ENCODE measurements around the gene RIN1.
A peak's percentile ranks its signal among the peaks of the same experiment; 100 is the strongest.
"Not testable (repeated sequence)": the region's sequence is repeated elsewhere in the genome, so short reads cannot be mapped to it uniquely, and the experiment has no call there.

The RIN1 gene

GRCh38 chr11:66336234-66337102 is at the start of gene RIN1:
RIN1 (minus strand) TSS chr11:66336434; CDS start chr11:66336402, 32 bp downstream.
- peak; percentile 80 for DNase-seq

- DNase-seq = not testable (repeated sequence)
Observed at GRCh38 chr11:66384316-66384715, 48.1 kb upstream of the RIN1 start.

GRCh38 chr11:66380264-66380663 is 44.0 kb upstream of the RIN1 start:
- DNase-seq = not testable (repeated sequence)

- not testable (repeated sequence) for DNase-seq
Observed at GRCh38 chr11:66373690-66374287, 37.6 kb upstream of the RIN1 start.

- no peak for DNase-seq
Observed at GRCh38 chr11:66373265-66373664, 37.0 kb upstream of the RIN1 start.

- peak; percentile 83 for DNase-seq
Observed at GRCh38 chr11:66371627-66372415, 35.6 kb upstream of the RIN1 start, which contains the start of gene SLC29A2. SLC29A2 (minus strand) TSS chr11:66371760; CDS start chr11:66371591, 169 bp downstream.

GRCh38 chr11:66369073-66369894 is 33.0 kb upstream of the RIN1 start:
- no peak for DNase-seq

- DNase-seq = no peak
Observed at GRCh38 chr11:66368484-66368883, 32.2 kb upstream of the RIN1 start.

GRCh38 chr11:66367561-66368312 is 31.5 kb upstream of the RIN1 start:
- no peak for DNase-seq

GRCh38 chr11:66366844-66367477 is 30.7 kb upstream of the RIN1 start:
- DNase-seq = no peak

GRCh38 chr11:66365711-66366619 is 29.7 kb upstream of the RIN1 start:
- no peak for DNase-seq

GRCh38 chr11:66365166-66365565 is 28.9 kb upstream of the RIN1 start:
- no peak for DNase-seq

GRCh38 chr11:66363805-66364535 is 27.7 kb upstream of the RIN1 start:
- peak; percentile 76 for DNase-seq

- DNase-seq = no peak
Observed at GRCh38 chr11:66363187-66363601, 27.0 kb upstream of the RIN1 start.

GRCh38 chr11:66362481-66363147 is 26.4 kb upstream of the RIN1 start:
- no peak for DNase-seq

GRCh38 chr11:66361502-66361941 is 25.3 kb upstream of the RIN1 start:
- no peak for DNase-seq

- DNase-seq = no peak
Observed at GRCh38 chr11:66360406-66361073, 24.3 kb upstream of the RIN1 start.

- no peak for DNase-seq
Observed at GRCh38 chr11:66359662-66360087, 23.4 kb upstream of the RIN1 start.

Data from activated CD4-positive, alpha-beta T cell treated with anti-CD3 and anti-CD28 coated beads, Interleukin-2, amount 50 U/mL, for 16 hours (primary cell).